Stimulated activated CD8-positive, alpha-beta memory T cell treated with anti-CD3 and anti-CD28 coated beads, Interleukin-15, amount 100 ng/mL, for 48 hours (primary cell): ENCODE results near the gene TLE5.

Experiments
- DNase-seq, 2 donors: peaks; one replicate each; pipeline ENCODE4 v3.0.0-alpha.2; 2020; ENCODE audit warnings: low read depth in 2 of 2

TLE5 gene

GRCh38 chr19:3062165-3063105, at the start of gene TLE5:
TLE5 (minus strand) TSS chr19:3062495; CDS start chr19:3062200, 295 bp downstream.
- DNase-seq: peak; percentile 56 to 57

- no peak for DNase-seq
Observed at GRCh38 chr19:3111586-3112247, 49.4 kb upstream of the TLE5 start.

DNA sequence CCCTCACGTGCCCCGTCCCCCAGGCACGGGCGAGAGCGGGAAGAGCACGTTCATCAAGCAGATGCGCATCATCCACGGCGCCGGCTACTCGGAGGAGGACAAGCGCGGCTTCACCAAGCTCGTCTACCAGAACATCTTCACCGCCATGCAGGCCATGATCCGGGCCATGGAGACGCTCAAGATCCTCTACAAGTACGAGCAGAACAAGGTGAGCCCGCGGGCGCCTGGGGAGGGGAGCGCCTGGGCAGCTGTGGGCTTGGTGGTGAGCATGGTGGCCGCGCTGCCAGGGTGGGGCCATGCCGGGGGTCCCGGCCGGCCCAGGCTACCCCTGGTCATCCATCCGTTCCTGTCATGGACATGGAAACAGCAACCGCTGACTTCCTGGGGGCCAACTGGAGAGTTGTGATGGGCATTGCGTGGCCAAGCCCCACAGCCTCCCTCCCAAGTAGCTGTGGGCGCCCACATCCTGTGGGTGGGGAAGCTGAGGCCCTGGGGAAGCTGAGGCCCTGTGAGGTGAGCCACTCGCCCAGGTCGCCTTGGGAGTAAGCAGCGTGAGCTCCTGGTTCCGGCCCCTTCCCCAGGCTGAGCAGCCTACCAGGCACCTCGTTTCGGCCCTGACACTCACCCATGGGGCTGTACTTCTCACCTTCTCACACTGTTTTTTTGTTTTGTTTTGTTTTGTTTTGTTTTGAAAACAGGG, 48.0 kb upstream of the TLE5 start:
- DNase-seq: no peak

DNA sequence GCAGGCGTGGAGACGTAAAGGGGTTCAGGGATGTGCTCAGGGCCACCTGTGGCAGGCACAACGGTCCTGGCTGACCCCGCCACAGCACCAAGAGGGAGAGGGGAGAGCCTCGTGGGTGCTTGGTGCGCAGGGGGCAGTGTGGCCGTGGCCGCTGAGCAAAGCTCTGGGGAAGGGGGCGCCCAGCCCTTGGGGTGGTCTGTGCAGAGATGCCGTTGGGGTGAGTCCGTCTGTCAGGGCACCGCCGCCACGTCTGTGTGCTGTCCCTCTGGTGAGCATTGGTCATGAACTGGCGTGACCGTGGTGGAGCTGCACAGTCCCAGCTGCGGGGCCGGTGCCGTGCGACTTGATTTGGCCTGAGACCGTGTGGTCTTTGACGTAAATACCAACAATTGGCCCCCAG, 47.2 kb upstream of the TLE5 start:
- no peak for DNase-seq

GRCh38 chr19:3108775-3109174, 46.5 kb upstream of the TLE5 start:
- DNase-seq: peak; percentile 50 to 63

GRCh38 chr19:3107658-3108057, 45.4 kb upstream of the TLE5 start:
- no peak for DNase-seq

DNA sequence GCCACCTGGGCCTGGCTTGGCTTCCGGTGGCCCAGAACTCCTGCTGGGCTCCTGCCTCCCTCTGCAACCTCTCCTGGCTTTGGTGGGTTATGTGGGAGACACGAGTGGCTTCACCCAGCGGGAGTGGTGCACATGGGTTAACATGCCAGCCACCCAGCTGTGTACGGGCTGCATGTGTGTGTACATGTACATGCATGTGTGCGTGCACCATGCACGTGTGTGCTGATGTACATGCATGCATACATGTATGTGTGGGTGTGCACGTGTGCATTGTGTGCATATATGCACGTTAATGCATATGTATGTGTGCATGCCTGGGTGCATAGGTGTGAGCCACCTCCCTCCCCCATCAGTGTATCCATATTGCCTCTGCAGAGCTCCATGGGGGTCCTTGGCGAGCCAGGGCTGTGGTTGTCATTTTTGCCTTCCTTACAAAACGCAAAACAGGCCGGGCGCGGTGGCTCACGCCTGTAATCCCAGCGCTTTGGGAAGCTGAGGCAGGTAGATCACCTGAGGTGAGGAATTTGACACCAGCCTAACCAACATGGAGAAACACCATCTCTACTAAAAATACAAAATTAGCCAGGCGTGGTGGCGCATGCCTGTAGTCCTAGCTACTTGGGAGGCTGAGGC, 44.3 kb upstream of the TLE5 start:
- no peak for DNase-seq

DNA sequence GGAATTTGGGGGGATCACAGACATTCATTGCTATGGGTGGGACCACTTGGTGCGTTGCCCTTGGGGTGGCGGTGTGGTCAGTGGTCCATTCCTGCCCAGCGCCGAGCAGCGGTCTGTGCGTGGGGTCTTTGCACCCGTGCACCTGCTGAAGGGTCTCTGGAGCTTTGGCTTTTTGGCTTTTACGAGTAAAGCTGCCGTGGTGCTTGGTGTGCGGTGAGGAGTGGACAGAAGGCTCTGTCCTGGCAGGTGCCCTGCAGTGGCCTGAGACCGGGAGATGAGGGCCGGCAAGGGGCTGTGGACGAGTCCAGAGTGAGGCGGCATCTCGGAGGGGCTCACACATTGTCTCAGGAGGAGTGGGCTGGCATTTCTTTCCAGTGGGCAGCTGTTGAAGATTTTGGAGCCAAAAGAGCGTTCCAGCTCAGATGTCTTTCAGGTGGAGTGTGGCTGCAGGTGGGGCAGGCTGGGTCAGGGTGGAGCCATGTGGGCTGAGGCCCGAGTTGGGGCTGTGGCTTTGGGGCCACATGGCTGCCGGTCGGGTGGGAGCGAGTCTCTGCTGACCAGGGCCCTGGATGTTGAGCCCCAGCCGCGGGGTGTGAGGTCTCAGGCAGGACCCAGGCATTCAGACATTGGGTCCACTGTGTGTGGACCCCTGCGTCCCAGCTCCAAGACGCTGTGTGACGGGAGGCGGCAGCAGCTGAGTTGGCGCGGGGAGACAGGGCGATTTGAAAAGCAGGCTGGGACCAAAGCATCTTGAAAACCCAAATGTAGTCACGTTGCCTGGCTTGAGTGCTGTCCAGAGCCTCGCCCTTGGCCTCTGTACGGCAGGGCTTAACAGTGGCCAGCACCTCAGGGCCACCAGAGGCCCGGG, 43.6 kb upstream of the TLE5 start:
- no peak for DNase-seq

DNA sequence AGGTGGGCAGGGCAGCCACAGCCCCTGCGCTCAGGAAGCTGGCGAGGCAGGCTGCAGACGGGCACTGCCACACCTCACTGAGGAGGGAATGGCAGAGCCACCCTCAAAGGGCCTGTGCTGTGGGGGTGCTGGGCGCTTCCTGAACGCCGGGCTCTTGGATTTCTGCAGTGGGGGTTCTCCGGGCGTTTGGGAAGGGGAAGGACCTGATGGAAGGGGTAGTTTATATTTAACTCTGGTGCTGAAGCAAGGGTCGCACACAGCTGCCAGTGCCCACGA, 42.4 kb upstream of the TLE5 start:
- no peak for DNase-seq

DNA sequence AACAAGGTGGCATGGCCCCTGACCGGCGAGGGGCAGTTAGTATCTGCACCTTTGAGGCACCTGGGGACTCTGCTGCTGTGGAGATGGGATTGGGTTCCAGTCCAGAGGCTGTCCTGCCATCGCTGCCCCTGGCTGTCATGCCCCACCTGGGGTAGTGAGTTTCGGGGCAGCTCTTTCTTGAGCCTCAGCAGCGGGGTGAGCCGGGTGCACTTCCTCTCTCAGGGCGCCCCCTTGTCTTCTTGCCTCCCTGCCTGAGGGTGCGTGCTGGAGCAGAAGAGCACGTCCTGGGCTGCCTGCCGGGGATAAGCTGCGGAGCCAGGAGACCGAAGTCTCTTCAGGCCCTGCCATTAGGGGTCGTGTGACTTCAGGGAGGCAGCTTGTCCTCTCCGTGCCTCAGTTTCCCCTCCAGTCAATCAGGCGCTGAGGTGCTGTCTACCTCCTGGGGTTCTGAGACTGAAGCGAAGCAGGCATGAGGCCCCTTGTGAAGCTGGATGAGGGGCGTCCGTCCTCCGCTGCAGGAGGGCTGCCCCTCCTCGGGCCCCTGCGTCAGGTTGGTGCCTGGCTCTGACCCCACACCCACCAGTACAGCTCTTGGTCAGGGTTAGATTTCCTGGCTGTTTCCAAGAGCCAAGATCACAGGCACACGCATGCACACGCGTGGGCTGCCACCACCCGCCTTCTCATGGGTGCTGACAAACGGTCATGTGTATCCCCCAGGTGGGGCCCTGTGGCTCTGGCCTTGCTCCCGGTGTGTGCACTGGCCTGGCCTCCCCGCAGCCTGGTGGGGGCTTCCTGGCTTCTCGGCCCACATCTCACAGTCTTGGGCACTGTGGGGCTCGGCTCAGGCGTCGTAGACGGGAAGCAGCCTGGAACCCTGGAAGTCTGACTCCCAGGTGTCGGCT, 40.2 kb upstream of the TLE5 start:
- no peak for DNase-seq

- no peak for DNase-seq
Observed at GRCh38 chr19:3100747-3101730, 38.7 kb upstream of the TLE5 start.

DNA sequence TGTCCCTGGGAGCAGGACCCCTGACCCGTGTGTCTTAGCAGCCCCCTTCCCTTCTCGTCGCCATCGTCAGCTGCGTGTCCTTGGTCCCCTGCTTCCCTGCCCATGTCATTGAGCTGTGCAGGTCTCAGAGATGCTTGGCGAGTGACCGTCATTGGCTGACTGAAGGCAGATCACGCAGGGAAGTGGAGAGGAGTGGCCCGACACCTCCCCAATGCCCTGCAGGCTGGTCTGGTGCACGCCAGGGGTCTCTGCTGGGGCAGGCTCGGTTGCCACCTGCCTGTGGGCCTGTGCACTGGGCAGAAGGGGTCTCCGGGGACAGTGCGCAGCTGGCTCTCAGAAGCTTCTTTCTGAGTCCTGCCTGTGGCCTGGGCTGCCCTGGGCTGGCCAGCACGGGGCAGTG, 38.0 kb upstream of the TLE5 start:
- DNase-seq: no peak

DNA sequence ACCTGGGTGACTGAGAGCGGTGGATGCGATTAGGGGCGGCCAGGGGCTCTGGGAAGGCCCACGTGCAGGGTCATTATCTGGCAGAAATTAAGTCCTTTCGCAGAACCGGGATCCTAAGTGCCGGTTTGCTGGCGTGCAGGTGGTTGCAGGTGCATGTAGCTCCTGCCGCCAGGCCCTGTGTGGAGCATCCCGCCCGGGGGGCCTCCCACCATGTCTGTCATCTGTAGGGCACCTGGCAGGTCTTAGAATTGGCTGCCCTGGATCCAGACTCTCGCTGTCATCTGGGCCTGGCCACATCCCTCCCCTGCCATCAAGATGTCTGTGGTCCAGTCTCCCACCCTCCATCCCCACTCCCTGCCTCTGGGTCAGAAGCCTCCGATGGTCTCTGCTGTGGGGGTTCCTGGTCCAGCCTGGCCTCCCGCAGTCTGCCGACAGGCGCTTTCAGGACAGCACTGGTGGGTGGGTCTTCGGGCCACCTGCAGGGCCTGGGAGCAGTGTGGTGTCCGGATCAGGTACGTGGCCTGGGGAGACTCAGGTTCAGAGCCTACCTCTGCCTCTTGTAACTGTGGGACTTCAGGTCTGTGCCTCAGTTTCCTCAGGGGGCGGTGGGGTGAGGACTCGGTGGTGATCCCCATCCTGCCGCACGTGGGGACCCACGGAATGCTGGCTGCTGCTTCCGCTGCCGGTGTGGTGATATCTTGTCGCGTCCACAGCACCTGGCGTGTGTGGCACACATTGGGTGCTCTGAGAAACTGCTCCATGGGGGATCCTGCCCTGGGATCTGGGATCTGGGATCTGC, 37.3 kb upstream of the TLE5 start:
- no peak for DNase-seq

- no peak for DNase-seq
Observed at GRCh38 chr19:3098515-3099346, 36.4 kb upstream of the TLE5 start.

- no peak for DNase-seq
Observed at GRCh38 chr19:3098141-3098514, 35.8 kb upstream of the TLE5 start.

GRCh38 chr19:3097442-3097871, 35.2 kb upstream of the TLE5 start:
- no peak for DNase-seq

DNA sequence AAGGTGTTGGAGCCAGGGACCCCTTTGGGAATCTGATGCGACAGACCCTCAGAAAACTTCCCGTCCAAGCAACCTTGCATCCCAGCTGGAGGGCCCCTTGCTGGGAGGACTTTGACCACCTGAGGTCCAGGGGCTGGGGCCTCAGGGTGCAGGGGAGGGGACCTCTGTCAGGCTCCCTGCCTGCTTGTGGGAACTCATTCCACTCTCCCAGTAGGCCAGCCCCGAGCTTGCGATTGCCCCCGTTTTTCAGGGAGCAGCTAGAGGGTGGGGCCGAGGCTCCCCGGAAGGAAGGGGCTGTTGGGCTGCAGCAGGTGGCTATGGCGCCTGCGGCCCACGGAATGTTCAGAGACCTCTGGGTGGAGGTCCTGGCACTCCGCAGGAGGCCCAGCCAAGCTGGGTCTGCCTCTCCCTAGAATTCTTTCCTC, 34.6 kb upstream of the TLE5 start:
- no peak for DNase-seq
